NCI-H2171 (cell line): ENCODE results near the gene NT5DC4.
A peak's percentile ranks its signal among the peaks of the same experiment; 100 is the strongest.

Experiments used
- DNase-seq: peaks from one replicate; lab custom pipeline; 2025; lab: John Stamatoyannopoulos, UW

The NT5DC4 gene

DNA sequence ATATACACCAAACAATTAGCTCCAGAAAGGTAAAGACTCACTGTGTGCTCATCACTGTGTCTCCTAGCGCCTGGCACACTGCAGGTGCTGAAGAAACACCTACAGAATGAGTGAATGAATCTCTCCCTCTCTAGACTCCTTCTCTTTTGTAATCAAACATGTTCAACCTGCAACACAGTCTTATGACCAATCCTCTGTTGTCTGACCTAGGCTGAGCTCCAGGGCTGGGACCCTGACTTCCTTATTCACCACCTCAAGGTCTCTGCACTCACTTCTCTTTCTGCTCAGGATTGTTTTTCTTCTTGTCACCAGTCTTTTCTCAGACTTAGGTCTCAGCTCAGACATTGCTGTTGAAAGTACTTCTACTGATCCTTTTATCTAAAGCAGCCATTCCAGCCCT is 33.7 kb downstream of the NT5DC4 start:
- no peak for DNase-seq

DNA sequence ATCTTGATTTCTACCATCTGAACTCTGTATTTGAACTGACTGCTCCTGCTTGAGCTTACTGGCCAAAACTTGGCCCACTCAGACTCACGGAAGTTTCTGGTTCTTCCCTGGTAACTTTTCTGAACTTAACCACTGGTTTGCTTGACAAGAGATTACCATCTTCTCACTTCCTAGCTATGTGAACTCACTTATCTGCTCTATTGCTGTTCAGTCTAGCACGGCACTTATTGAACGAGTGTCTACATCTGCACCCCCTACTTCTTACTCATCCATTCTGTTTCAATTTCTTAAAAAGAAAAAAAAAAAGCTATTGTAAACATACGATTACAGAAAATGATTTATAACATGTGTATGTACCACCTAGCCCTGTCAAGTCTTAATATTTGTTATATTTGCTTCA is 34.6 kb downstream of the NT5DC4 start:
- DNase-seq, result no peak

DNA sequence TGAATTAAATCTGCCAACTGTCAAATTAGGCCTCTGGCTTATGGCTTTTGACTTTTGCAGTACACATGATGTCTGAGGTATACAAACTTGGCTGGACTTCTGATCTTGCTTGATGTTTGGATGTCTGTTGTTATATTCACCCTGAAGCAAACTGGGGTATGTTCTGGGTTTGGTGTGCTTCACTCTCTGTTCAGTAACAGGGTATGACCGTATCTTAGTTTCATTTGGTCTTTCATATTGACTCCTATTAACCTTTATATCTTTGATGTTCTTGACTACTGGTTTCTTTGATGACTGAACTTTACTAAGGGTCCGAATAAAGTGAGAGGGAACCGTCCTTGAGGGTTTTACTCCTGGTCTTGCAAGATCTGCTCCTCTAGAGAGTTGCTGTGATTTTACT is 35.4 kb downstream of the NT5DC4 start:
- DNase-seq, result no peak

DNA sequence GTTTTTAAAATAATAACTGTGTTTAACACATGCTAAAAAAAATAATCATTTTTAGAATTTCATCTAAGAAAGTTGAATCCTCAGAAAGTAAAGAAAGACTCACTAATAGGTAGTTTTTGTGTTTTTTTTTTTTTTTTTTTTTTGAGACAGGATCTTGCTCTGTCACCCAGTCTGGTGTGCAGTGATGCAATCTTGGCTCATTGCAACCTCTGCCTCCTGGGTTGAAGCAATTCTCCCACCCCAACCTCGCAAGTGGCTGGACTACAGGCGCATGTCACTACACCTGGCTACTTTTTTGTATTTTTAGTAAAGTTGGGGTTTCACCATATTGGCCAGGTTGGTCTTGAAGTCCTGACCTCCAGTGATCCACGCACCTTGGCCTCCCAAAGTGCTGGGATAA is 36.4 kb downstream of the NT5DC4 start:
- DNase-seq, result no peak

DNA sequence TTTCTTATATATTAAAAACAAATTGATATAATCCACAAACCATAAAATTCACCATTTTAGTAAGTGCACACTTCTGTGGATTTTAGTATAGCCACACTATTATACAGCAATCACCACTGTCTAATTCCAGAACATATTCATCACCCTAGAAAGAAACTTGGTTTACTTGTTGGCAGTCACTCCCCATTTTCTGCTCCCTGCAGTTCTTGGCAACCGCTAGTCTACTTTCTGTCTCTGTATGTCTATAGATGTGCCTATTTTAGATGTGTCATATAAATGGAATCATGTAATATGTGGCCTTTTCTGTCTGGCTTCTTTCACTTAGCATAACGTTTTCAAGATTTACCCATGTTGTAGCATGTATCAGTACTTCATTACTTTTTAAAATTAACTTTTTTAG is 37.9 kb downstream of the NT5DC4 start:
- no peak for DNase-seq

DNA sequence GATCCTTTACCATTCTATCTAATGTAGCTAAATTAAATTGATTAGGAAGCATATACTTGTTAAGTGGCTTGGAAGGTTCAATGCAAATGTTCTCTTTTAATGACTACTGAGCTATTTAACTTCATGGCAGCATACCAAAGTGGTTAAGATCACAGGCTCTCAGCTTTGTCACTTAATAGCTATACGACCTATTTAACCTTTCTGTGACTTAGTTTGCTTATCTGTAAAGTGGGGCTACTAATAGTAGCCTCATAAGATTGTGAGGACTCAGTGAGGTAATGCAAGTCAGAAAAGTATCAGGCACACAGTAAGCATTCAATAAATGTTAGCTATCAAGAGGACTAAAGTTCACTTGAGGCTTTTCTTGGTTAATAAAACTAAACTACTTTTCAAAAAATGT is 39.3 kb downstream of the NT5DC4 start:
- no peak for DNase-seq

DNA sequence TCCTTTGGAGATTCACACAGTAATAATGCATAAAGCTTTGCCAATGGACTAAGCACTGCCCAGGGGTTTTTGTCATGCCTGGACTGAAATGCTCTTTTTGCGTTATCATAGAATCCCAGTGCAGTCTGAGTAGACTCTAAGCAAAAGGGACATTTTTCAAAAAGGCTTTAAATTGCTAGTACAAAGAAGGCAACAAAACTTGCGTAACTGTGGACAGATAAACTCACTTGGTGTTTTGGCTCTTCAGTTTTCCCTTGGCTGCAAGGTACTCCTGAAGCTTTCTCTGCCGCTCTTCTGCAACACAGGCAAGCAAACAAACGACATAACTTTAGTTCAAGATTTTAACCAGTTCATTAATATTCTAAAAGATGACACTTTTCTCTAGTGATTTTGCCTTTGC is 41.5 kb downstream of the NT5DC4 start:
- DNase-seq, result no peak

DNA sequence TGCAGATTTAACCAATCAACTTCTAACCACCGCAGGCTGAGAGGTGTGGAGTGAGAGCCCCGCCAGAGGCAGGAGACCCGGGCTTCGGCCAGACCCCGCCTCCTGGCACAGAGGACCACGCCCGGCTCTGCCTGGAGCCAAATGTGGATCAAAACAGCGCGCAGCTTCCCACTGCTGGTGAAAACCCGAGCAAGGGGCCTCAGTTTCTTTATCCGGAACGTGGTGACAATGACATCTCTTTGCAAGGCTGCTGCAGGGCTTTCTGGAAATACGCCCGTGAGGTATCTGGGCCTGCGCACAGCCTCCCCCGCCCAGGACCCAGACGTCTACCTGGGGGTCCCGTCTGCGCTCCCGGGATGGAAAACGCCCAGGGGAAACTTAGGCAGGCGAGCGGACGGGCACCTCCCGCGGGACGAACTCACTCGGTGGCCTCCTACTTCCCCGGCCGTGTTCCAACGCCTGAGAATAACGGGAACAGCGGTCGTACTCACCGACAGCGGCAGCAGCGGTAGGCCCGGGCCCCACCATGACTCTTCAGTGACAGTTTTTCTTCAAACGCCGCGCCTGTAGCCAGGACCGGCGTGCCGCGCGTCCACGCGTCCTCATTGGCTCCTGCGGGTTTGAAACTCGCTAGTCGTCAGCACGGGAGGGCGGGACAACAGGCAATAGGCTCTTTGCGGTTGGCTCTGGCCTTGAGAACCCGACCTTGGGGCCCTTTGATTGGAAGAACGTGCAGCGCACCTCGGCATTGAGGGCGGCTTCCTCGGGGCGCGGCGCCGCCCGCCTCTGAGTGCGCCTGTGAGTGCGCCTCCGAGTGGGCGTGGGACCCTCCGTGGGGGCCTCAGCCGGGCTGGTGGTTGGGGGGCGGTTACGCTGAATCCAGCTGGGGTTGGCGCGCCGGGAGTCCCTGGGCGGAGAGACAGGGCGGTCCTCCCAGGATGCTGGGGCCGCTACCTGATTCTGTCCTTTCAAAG is 43.5 kb downstream of the NT5DC4 start, which contains the start of gene CKAP2L:
Gene CKAP2L (minus strand): TSS at position 539 of the 974 bp plus-strand sequence. CDS start 11 bp downstream, at position 528.
- DNase-seq, result peak; percentile 97

DNA sequence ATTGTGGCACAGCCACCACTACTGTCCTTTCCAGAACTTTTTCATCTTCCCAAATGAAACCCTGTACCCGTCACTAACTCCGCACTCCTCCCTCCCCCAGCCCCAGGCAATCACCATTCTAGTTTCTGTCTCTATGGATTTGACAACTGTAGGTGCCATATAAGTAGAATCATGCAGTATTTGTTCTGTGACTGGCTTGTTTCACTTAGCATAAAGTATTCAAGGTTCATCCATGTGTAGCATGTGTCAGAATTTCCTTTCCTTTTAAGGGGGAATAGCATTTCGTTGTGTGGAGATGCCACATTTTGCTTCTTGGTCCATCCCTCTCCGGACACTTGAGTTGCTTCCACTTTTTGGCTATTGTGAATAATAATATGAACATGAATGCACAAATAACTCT is 44.4 kb downstream of the NT5DC4 start:
- DNase-seq, result no peak

DNA sequence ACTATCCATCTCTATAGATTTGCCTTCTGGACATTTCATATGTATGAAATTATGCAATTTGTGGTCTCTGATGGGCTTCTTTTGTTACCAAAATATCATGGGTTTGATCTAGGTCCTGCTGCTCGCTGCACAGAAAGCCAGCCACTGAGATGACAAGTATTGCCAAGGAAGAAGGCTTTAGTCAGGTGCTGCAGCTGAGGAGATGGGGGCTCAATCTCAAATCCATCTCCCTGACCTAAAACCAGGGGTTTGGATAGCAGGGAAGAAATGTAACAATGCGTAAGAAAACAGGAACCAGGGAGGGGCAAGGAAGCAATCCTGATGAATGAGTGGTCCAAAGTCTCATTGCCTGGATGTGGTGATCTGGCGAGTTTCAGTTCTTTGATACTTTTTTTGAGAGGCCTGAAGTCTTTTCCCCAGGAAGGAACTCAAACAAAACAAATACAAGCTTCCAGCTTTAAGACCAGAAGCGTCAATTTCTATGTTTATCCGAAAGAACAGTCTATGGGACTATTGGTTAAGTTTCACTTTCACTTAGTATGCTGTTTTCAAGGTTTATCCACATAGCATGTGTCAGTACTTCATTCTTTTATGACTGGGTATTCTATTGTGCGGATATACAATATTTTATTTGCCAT is 47.0 kb downstream of the NT5DC4 start:
- DNase-seq, result no peak

DNA sequence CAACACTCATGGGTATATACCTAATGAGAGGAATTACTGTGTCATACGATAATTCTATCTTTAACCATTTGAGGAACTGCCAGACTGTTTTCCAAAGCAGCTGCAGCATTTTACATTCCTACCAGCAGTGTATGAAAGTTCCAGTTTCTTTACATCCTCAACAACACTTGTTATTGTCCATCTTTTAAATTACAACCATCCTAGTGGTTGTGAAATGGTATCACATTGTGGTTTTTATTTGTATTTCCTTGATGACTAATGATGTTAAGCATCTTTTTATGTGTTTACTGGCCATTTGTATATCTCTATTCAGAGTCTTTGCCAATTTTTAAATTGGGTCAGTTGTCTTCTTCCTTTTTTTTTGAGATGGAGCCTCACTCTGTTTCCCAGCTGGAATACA is 47.6 kb downstream of the NT5DC4 start:
- no peak for DNase-seq

DNA sequence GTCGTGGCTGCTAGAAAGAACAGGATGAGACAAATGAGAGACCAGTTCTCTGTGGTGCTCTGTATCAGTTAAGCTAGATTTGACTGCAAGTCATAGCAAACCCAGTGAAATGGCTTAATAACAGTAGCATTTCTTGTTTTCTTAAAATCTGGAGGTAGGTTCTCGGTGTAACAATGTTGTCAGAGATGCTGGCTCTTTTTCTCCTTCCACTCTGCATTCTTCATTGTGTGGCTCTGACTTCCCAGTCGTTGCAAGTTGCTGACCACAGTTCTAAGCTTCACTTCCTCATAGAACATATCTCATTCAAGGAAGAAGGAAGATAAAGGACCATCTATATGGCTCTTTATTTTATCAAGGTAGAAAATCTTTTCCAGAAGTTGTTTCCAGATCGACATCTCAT is 51.5 kb downstream of the NT5DC4 start:
- DNase-seq, result no peak

DNA sequence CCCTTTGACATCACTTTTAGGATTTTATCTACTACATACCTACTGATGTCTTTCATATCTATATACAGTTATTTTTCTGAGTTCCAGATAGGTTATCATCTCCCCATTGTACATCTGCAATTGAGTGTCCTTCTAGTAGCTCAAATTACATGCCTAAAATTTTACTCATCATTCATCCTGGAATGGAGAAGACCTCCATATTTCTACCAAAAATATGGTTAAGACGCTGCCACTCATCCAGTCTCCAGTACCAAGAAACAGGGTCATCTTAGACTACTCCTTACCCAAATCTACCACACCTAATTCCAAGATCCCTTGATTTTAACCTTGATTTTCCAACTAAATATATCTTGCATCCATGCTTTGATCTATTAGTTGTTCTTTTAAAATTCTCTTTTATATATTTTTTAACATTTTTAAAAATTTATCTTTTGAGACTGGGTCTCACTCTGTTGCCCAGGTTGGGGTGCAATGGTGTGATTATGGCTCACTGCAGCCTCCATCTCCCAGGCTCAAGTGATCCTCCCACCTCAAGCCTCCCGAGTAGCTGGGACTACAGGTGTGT is 52.2 kb downstream of the NT5DC4 start:
- DNase-seq, result no peak

DNA sequence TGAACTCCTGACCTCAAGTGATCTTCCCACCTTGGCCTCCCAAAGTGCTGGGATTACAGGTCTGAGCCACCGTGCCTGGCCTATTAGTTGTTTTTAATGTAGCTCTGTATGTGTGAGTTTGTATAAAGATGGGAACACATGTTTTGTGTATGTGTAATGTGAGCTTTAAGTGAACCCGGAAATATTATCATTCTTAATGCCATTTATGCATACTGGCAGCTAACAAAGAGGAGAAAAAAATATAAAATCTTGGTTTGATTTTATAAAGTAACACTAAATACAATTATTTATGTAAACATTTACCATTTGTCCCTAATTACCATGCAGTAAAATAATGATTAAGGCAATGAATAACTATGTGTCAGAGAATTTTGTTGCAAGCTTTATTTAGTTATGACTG is 52.7 kb downstream of the NT5DC4 start:
- no peak for DNase-seq

DNA sequence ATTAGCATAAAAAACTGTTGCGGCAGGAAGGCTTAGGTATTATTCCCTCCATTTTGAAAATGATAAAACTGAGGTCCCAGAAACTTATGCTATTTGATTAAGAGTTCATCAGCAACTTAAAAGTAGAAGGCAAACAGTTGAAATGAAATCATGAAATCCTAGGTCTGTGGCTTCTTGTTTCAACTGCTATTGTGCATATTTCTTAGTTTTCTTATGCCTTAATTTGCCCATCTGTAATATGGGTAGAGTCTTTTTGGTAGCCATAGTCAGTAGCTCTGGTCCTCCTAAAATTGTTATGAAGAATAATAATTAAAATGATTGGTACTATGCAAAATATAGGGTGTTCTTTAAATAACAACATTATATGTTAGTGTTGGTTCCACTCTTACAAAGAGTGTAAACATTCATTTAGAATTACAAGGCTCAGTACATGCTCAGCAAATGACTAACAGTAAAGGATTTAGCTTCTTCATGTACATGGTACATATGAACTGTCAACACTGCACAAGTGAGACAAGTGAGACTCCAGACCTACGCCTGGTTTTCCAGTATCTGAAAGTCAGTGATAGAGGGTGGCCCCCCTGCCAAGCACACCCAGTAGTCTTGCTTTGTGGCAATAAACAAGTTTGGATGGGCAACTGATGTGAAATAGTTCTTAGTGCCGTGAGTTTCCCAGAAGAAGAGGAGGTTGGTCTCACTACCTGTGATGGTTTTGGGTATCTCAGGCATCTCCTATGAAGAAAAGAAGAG is 53.9 kb downstream of the NT5DC4 start:
- no peak for DNase-seq

DNA sequence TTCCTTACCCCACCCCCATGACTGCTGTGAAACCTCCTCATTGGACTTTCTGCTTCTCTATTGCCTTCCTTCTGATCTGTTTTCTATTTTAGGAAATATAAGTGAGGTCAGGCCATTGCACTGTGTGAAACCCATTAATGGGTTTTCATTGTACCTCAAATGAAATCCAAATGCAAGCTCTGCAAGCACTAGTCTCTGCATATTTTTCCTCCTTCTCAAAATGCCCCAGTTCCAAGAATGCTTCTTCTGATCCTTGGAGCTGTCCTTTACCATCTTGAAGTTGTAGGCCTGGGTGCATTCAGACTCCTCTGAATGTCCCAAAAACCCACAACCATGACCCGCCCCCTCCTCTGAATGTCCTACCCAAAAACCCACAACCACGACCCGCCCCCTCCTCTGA is 55.3 kb downstream of the NT5DC4 start:
- no peak for DNase-seq

DNA sequence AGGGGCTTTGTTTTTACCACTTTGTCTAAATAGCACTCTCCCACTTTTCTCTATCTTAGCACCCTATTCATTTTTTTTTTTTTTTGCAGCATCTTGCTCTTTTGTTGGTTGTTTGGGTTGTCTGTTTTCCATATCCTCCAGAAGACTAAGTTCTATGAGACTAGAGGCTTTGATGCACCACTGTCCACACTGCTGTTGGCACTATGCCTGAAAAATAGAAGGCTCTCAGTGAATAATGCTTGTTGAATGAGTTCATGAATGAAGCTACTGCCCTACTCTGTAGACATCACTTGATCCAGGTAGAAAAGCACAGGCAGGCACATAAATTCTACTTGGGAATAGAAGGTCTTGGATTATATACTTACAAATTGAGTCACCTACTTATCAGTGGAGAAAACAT is 56.2 kb downstream of the NT5DC4 start:
- no peak for DNase-seq

DNA sequence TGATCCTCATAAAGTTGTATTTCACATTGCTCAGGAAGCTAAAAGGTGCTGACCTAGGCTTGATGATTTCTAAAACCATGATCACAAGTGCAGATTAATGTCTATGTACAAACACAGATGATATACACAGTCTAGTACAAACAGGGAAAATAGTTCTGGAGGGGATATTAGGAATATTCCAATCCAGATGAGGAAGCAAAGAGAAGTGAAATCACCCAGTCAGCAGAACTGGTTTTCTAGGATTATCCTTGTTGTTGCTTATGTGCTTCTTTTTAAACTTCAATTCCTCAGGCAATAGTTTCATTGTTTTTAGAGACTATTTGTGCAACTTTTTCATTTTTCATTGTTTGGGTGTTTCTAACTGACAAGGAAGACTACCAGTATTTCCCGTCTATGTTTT is 58.8 kb downstream of the NT5DC4 start:
- DNase-seq, result no peak

DNA sequence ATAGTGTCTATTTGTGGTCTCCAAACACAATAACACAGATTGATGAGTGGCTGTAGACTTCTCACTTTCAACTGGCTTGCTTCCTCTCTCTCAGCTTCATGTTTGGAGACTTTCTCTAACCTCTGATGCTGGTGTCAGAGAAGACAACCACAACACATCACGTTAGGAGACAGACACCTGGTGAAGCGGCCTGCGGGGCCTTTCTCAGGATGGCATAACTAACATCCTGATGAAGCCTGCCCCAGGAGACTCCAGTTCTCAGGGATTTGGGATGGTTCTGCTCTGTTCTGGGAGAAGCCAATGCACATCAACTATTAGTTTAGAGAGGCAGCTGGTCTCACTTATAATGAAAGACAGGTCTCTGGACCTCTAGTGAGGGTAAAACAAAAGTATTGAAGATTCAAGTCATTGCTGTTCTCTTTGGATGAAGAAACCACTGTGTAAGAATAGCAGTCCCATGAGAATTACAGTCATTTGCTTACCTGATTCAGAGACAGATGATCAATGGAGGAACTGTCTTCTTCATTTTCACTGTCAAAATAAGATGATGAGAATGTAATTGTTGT is 61.5 kb downstream of the NT5DC4 start:
- no peak for DNase-seq

DNA sequence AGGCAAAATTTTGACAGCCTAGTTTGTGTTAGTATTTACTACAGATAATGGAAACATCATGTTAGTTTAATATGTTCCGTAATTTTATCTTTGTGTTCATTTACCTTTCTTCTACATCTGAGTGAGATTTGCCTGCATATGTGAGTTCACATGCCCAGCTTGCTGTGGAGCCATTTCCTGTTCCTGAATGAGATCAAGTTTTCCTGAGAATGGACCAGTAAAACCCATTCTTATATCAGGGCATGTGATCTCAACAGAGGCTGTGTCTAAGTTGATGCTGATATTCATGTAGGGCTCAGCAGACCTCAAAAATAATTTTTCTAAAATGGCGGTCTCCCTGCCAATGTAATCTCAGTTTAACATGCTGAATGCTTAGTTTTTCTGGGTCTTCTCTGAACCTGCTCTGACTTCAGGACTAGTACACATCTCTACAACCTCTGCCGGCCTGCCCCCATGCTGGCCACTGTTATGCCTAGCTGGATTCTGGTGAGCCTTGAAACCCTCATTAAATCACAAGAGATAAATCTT is 62.4 kb downstream of the NT5DC4 start:
- DNase-seq, result no peak
